H9 (cell line): ENCODE measurements around the gene NBEA. TPM values are rescaled to one million over a fixed set of nuclear protein-coding genes. Genes with fewer than 3 reads are reported as not detected.

ENCODE experiments used
- DNase-seq: peaks from one replicate; pipeline ENCODE4 v3.0.0-alpha.2; 2017
- H2AFZ ChIP-seq: one replicate; pipeline ENCODE4 v1.6.1; 2013; ENCODE audit warnings: mild to moderate bottlenecking, low read length, control low read depth, moderate library complexity
- H2AK5ac ChIP-seq: 2 replicates; pipeline ENCODE4 v1.6.1; 2013; ENCODE audit warnings: low read length, control low read depth, mixed read lengths; ENCODE audit not compliant: insufficient read length
- H2BK120ac ChIP-seq: one replicate; pipeline ENCODE4 v1.6.1; 2013; ENCODE audit warnings: low read depth, mild to moderate bottlenecking, low read length, control low read depth, inconsistent platforms; ENCODE audit not compliant: poor library complexity, severe bottlenecking
- H2BK12ac ChIP-seq: 2 replicates; pipeline ENCODE4 v1.6.1; 2013; ENCODE audit warnings: low read length, control low read depth, mixed read lengths, low read depth; ENCODE audit not compliant: insufficient read length
- H2BK15ac ChIP-seq: 2 replicates; pipeline ENCODE4 v1.6.1; 2013; ENCODE audit warnings: low read depth, low read length, control low read depth
- H2BK20ac ChIP-seq: one replicate; pipeline ENCODE4 v1.6.1; 2013; ENCODE audit warnings: low read depth, mild to moderate bottlenecking, low read length, control low read depth, inconsistent platforms; ENCODE audit not compliant: poor library complexity, severe bottlenecking
- H2BK5ac ChIP-seq: 2 replicates; pipeline ENCODE4 v1.6.1; 2013; ENCODE audit warnings: low read length, control low read depth, mixed read lengths; ENCODE audit not compliant: insufficient read length
- H3K14ac ChIP-seq: 2 replicates; pipeline ENCODE4 v1.6.1; 2013; ENCODE audit warnings: low read length, control low read depth; ENCODE audit not compliant: insufficient read depth
- H3K18ac ChIP-seq: 2 replicates; pipeline ENCODE4 v1.6.1; 2013; ENCODE audit warnings: low read depth, mild to moderate bottlenecking, mixed read lengths, low read length, control low read depth; ENCODE audit not compliant: insufficient read length
- H3K23ac ChIP-seq: 2 replicates; pipeline ENCODE4 v1.6.1; 2013; ENCODE audit warnings: low read length, control low read depth, mixed read lengths, low read depth; ENCODE audit not compliant: insufficient read length
- H3K23me2 ChIP-seq: 2 replicates; pipeline ENCODE4 v1.6.1; 2013; ENCODE audit warnings: low read depth, mild to moderate bottlenecking, mixed read lengths, low read length, control low read depth; ENCODE audit not compliant: insufficient read length, poor library complexity, severe bottlenecking
- H3K27ac ChIP-seq: 2 replicates; pipeline ENCODE4 v1.5.1; 2013; ENCODE audit warnings: low read length, control low read depth, mixed read lengths, low read depth; ENCODE audit not compliant: insufficient read length
- H3K27me3 ChIP-seq: 2 replicates; pipeline ENCODE4 v1.6.1; 2013; ENCODE audit warnings: low read length, control low read depth, inconsistent platforms; ENCODE audit not compliant: insufficient read depth
- H3K4ac ChIP-seq: 2 replicates; pipeline ENCODE4 v1.6.1; 2013; ENCODE audit warnings: low read depth, mild to moderate bottlenecking, control low read depth, inconsistent platforms, low read length, moderate library complexity
- H3K4me1 ChIP-seq: 2 replicates; pipeline ENCODE4 v1.6.1; 2013; ENCODE audit warnings: low read length, control low read depth, inconsistent platforms; ENCODE audit not compliant: insufficient read depth
- H3K4me2 ChIP-seq: 2 replicates; pipeline ENCODE4 v1.6.1; 2013; ENCODE audit warnings: low read length, control low read depth, mixed read lengths; ENCODE audit not compliant: insufficient read length, insufficient read depth
- H3K56ac ChIP-seq: 2 replicates; pipeline ENCODE4 v1.6.1; 2013; ENCODE audit warnings: low read depth, mild to moderate bottlenecking, mixed read lengths, low read length, control low read depth; ENCODE audit not compliant: insufficient read length
- H3K79me1 ChIP-seq: 2 replicates; pipeline ENCODE4 v1.6.1; 2013; ENCODE audit warnings: low read depth, mild to moderate bottlenecking, moderate library complexity, low read length, control low read depth, inconsistent platforms; ENCODE audit not compliant: insufficient read depth, poor library complexity, severe bottlenecking
- H3K79me2 ChIP-seq: 2 replicates; pipeline ENCODE4 v1.6.1; 2013; ENCODE audit warnings: low read length, control low read depth, inconsistent platforms; ENCODE audit not compliant: insufficient read depth
- H3K9ac ChIP-seq: 2 replicates; pipeline ENCODE4 v1.6.1; 2013; ENCODE audit warnings: low read length, control low read depth, mixed read lengths; ENCODE audit not compliant: insufficient read length; ENCODE audit errors: extremely low read depth
- H3K9me3 ChIP-seq: one replicate; pipeline ENCODE4 v1.6.1; 2013; ENCODE audit warnings: low read depth, low read length, inconsistent platforms; ENCODE audit not compliant: control insufficient read depth
- H3T11ph ChIP-seq: one replicate; pipeline ENCODE4 v1.6.1; 2013; ENCODE audit warnings: mild to moderate bottlenecking, low read length, control low read depth, inconsistent platforms
- H4K20me1 ChIP-seq: one replicate; pipeline ENCODE4 v1.6.1; 2013; ENCODE audit not compliant: control insufficient read depth, insufficient read length, insufficient read depth
- H4K5ac ChIP-seq: 2 replicates; pipeline ENCODE4 v1.6.1; 2013; ENCODE audit warnings: low read depth, mild to moderate bottlenecking, mixed read lengths, low read length, control low read depth; ENCODE audit not compliant: insufficient read length
- H4K8ac ChIP-seq: replicated peaks from 2 replicates; pipeline ENCODE4 v1.6.1; 2013; ENCODE audit warnings: low read length, control low read depth, mixed read lengths, low read depth; ENCODE audit not compliant: insufficient read length
- H4K91ac ChIP-seq: 2 replicates; pipeline ENCODE4 v1.6.1; 2013; ENCODE audit warnings: low read depth, mild to moderate bottlenecking, moderate library complexity, mixed read lengths, low read length, control low read depth; ENCODE audit not compliant: insufficient read length
- H3K27ac Mint-ChIP-seq, 3 experiments: 2 replicates in 2 of 3; 3 replicates in 1 of 3; pipeline ENCODE4 v1.8.0; 2020 to 2021; ENCODE audit warnings: mixed read lengths in 3 of 3, mild to moderate bottlenecking in 1 of 3, moderate library complexity in 1 of 3
- H3K27me3 Mint-ChIP-seq: 2 replicates; pipeline ENCODE4 v1.8.0; 2021; ENCODE audit warnings: low read depth, mild to moderate bottlenecking, moderate library complexity, mixed read lengths
- H3K36me3 Mint-ChIP-seq, 3 experiments: 2 replicates in 2 of 3; 3 replicates in 1 of 3; pipeline ENCODE4 v1.8.0; 2020 to 2021; ENCODE audit warnings: low read depth in 3 of 3, mixed read lengths in 3 of 3; ENCODE audit not compliant: insufficient read depth in 1 of 3
- H3K4me1 Mint-ChIP-seq, 2 experiments: 2 replicates each; pipeline ENCODE4 v1.8.0; 2020; ENCODE audit warnings: mixed read lengths in 2 of 2
- H3K4me3 Mint-ChIP-seq, 2 experiments: 2 replicates in 1 of 2; 3 replicates in 1 of 2; pipeline ENCODE4 v1.8.0; 2020 to 2021; ENCODE audit warnings: mild to moderate bottlenecking in 2 of 2, mixed read lengths in 2 of 2, moderate library complexity in 1 of 2
- H3K9me3 Mint-ChIP-seq, 2 experiments: 2 replicates in 1 of 2; 3 replicates in 1 of 2; pipeline ENCODE4 v1.8.0; 2020; ENCODE audit warnings: mild to moderate bottlenecking in 2 of 2, mixed read lengths in 2 of 2, moderate library complexity in 1 of 2
- CTCF ChIP-seq: fragments of 200-600 bp; sonication (generic); conservative IDR thresholded peaks from 3 replicates; pipeline ENCODE4 v1.8.0; 2021; ENCODE audit warnings: antibody characterized with exemption, mild to moderate bottlenecking
- WGBS: extraction: QIAGEN DNeasy Blood & Tissue Kit; methylation state at CpG from one replicate; pipeline ENCODE4 v1.1.7; 2013; ENCODE audit warnings: missing lambda C conversion rate, low lambda C conversion rate, mixed read lengths; ENCODE audit not compliant: insufficient read length; ENCODE audit errors: extremely low coverage; 5-methylcytosine and 5-hydroxymethylcytosine counted together
- total RNA-seq: library from RNA; stranded (reverse); gene quantifications from 2 replicates; pipeline ENCODE4 v1.2.1, GENCODE V29; 2021

Gene NBEA
- total RNA-seq, 1 experiment from 2014 or later = 17.3 TPM

- Histone ChIP-seq H3K56ac (no peak overlapping the region), H4K91ac (no peak overlapping the region), H3K4ac (no peak overlapping the region), H3K27ac (no peak overlapping the region), H3K4me1 (peaks cover 20% of the 10 kb centered on the region; the same call in 1 of the 2 replicates), H3T11ph (no peak overlapping the region), H2BK120ac (no peak overlapping the region), H2BK5ac (no peak overlapping the region), H3K27me3 (no peaks in the 10 kb centered on the region), H2AK5ac (no peak overlapping the region), H3K79me1 (no peaks in the 10 kb centered on the region), H3K4me2 (no peak overlapping the region), H4K20me1 (no peaks in the 10 kb centered on the region), H3K23me2 (no peaks in the 10 kb centered on the region), H3K9me3 (no peaks in the 10 kb centered on the region), H3K79me2 (no peaks in the 10 kb centered on the region), H2BK20ac (no peak overlapping the region), H2BK12ac (no peak overlapping the region), H4K5ac (no peak overlapping the region), H2BK15ac (no peak overlapping the region), H3K23ac (no peak overlapping the region), H2AFZ (no peak overlapping the region), H3K9ac (no peak overlapping the region), H3K14ac (no peak overlapping the region), H3K18ac (no peak overlapping the region), H4K8ac (no peak overlapping the region)
- DNase-seq = no peak
- no peak overlapping the region for H3K4me3 Mint-ChIP-seq
- TF ChIP-seq CTCF = no peak
- peaks cover 47 to 49% of the 10 kb centered on the region in 2 experiments for H3K4me1 Mint-ChIP-seq
- H3K27ac Mint-ChIP-seq = no peak overlapping the region
- peaks cover 0 to 2% (median under 1%) of the 10 kb centered on the region in 3 experiments; a peak in 2 of 7 replicates for H3K36me3 Mint-ChIP-seq
- no peaks in the 10 kb centered on the region for H3K9me3 Mint-ChIP-seq
- WGBS = no CpG with 5 or more reads among the region's 2 CpGs
- peaks cover 2% of the 10 kb centered on the region for H3K27me3 Mint-ChIP-seq
Measured at GRCh38 chr13:34911159-34911558, 30.9 kb upstream of the NBEA start.
